Stimulated activated CD8-positive, alpha-beta memory T cell treated with anti-CD3 and anti-CD28 coated beads, Interleukin-15, amount 100 ng/mL, for 4 hours (primary cell): ENCODE data around the gene GPC5.
"Not testable (repeated sequence)": the region's sequence is repeated elsewhere in the genome, so short reads cannot be mapped to it uniquely, and the experiment has no call there.

Experiments used
- DNase-seq, 2 donors: peaks; one replicate each; pipeline ENCODE4 v3.0.0-alpha.2; 2020; ENCODE audit warnings: low read depth in 2 of 2

GPC5 gene

DNA sequence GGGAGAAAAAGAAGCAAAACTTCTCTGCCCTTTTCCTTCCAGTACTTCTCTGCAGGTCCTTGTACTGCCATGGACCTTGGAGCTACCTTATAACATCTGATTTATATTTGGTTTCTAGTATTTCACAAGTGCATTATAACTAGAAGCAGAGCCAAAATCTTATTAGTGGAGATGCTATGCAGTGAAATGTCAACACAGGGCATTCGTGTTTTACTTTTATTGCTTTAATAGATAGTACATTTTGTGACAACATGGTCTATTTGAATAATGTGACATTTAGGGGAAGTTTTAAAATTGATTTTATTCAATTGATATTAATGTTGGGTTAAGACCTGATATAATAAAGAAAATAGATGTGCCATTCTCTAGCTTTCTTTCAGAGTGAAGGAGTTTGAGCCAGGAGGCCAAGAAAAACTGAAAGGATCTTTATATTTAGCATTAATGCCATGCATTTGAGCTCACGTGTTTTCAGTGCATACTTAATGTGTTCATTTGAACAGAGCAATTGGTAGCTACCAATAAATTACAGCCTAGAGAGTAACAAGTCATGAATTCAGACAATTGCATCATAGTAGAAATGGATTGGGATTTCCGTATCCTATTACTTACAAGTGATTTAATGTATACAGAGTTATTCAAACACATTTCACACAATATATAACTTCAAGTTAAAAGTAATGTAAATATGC, 863.8 kb downstream of the GPC5 start:
- no peak for DNase-seq

DNA sequence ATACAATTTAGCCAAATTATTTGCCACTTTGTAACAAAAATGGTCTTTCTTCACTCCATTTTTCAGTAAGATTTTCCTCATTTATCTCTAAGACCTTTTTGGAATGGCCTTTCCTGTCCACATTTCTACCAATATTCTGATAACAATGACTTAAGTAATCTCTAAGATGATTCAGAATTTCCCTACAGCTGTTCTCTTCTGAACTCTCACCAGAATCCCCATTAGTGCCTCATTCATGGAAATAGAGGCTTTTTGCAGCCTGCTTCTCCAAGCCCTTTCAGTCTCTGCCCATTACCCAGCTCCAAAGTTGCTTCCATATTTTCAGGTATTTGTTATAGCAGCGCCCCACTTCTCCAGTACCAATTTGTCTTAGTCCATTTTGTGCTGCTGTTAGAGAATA, 867.0 kb downstream of the GPC5 start:
- DNase-seq: no peak

DNA sequence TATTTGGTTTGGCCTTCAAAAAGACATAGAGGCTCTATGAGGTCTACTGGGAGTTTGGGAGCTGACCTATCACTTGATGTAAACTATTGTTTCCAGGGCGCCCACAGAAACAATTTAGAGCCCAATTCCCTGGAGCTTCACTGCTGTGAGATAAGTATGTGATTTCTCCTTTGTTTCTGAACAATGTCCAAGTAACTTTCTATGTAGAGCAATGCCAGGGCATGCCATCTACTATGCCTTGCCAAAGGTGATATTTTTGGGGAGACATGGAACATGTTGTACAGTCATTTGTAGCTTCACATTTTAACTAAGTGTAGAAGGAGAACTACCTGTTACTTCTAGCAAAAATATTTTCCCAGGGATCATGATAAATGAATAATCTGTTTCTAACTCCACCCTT, 872.6 kb downstream of the GPC5 start:
- DNase-seq: no peak

DNA sequence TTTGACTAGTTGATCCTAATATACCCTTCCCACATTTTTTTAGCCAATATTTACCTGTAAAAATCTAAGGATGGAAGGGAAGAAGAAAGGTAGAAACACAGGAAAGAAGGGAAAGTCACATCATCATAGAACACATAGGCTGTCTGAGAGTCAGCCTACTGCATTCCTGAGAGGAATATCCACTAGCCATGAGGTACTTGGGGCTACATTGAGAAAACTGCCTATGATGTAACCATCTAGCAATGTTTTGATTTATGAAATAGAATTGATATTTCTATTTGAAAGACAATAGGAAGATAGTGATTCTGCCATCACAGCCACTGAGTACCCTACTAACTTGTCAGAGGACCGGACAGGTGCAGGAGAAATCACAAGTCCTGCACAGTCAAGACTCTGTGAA, 873.8 kb downstream of the GPC5 start:
- DNase-seq: no peak

DNA sequence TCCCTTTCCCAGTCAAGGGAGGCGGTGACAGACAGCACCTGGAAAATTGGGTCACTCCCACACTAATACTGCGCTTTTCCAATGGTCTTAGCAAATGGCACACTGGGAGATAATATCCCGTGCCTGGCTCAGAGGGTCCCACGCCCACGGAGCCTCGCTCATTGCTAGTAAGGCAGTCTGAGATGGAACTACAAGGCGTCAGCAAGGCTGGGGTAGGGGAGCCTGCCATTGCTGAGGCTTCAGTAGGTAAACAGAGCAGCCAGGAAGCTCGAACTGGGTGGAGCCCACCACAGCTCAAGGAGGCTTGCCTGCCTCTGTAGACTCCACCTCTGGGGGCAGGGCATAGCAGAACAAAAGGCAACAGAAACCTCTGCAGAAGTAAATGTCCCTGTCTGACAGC, 882.6 kb downstream of the GPC5 start:
- not testable (repeated sequence) for DNase-seq

DNA sequence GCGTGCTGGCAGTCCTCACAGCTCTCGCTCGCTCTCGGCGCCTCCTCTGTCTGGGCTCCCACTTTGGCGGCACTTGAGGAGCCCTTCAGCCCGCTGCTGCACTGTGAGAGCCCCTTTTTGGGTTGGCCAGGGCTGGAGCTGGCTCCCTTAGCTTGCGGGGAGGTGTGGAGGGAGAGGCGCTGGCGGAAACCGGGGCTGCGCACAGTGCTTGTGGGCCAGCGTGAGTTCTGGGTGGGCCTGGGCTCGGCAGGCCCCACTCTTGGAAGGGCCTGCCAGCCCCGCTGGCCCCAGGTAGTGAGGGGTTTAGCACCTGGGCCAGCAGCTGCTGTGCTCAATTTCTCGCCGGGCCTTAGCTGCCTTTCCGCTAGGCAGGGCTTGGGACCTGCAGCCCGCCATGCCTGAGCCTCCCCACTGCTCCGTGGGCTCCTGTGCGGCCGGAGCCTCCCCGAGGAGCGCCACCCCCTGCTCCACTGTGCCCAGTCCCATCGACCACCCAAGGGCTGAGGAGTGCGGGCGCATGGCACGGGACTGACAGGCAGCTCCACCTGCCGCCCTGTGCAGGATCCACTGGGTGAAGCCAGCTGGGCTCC, 892.4 kb downstream of the GPC5 start:
- DNase-seq: not testable (repeated sequence)

DNA sequence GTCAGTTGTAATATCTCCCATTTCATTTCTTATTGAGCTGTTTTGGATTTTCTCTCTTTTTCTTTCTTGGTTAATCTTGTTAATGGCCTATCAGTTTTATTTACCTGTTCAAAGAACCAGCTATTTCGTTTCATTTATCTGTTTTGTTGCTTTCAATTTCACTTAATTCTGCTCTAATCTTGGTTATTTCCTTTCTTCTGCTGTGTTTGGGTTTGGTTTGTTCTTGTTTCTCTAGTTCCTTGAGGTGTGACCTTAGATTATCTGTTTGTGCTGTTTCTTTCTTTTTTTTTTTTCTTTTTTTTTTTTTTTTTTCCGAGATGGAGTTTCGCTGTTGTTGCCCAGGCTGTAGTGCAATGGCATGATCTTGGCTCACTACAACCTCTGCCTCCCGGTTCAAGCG, 896.1 kb downstream of the GPC5 start:
- DNase-seq: not testable (repeated sequence)

DNA sequence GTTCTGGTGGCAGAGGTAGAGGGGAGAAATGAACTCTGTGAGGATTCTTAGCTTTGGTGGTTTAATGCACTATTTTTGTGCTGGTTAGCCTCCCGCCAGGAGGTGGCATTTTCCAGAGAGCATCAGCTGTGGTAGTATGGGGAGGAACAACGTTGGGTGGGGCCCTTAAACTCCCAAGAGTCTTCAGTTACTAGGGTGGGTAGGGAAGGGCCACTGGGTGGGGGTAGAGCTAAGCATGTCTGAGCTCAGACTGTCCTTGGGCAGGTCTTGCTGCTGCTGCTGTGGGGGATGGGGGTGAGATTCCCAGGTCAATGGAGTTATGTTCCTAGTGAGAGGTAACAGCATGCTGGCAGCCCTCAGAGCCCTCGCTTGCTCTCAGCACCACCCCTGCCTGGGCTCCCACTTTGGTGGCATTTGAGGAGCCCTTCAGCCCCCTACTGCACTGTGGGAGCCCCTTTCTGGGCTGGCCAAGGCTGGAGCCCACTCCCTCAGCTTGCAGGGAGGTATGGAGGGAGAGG, 897.8 kb downstream of the GPC5 start:
- not testable (repeated sequence) for DNase-seq

DNA sequence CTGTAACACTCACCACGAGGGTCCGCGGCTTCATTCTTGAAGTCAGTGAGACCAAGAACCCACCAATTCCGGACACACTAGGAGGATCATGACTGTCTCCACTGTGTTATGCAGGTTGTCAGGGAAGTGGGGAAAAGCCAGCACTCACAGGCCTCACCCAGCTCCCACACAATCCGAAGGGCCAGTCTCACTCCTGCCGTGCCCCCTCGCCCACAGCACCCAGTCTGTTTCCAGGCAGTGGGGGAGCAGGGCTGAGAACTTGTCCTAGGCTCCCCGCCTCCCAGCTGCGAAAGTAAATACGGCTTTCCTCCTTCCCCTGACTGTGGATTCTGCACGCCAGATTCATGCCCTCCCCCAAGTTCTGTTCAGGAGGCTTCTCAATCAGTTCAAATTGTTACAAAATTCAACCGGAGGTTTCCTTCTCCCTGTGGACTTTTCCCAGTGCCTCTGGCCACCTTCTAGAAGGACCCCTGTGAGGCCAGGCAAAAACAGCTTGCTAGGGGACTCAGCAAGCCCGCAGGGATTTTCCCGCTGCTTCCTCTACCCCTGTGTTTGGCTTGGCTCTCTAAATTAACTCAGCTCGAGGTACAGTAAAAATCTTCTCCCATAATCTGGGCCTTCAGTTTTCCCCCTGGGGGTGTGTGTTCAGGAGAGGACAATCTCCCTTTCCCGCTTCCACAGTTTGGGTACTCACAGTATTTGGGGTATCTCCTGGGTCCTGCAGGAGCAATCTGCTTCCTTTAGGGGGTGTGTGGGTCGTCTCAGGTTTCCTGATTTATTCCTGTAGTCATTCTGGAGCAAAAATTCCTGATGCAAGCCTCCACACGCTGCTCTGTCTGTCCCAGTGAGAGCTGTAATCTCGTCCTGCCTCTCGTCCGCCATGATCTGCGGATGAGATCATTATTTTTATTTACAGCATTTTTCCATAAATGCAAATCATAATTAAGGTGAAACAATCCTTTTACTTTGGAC, 899.8 kb downstream of the GPC5 start:
- DNase-seq: no peak

DNA sequence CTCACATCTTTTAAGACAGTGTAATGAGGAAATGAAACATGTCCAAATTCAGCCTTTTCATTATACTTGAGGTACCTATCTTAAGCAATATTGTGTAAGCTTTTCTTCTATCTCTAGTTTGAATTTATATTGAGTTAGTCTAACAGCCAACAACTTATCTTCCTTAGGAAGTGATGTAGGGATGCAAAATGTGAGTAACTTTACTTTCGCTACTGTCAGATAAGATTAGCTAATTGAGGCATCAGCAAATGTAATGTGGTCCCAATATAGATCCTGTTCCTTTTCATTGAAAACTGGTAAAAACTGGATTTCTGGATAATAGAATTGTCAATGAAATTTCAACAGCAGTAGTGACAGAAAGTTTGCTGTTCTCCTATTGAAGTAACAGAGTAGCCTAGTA, 902.2 kb downstream of the GPC5 start:
- DNase-seq: no peak

DNA sequence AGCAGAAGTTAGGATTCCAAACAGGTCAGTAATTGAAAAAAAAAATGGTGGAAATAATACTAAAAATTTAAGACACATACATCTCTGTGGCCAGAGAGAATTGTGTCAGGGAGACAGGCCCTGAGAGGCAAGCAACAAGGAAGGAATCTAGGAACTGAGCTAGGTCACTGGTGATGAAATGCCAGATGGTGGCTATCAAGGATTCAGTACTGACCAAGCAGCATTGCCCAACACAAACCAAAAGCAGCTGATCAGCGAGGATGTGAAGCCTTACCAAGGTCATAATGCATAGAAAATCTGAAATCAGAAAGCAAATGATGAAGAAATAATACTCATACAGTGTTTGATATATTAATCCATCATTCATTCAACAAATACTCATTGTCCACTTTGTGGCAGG, 905.0 kb downstream of the GPC5 start:
- DNase-seq: no peak

DNA sequence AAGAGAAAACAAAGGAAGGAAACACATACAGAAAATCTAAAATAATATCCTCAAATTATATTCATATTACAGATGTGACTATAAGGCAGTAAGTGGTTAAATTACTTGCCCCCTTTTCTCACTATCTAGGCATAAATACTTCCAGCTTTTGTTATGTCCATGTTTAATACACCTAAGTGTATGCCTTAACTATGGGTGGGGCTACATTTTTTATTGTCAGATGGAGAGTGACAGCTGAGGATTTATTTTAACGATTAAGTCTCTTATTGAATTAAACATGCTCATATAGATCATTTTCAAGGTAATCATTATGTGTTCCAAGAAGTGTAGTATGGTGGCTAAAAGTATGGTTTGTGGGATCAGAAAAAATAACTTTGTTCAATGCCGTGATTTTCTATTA, 909.3 kb downstream of the GPC5 start:
- DNase-seq: no peak

DNA sequence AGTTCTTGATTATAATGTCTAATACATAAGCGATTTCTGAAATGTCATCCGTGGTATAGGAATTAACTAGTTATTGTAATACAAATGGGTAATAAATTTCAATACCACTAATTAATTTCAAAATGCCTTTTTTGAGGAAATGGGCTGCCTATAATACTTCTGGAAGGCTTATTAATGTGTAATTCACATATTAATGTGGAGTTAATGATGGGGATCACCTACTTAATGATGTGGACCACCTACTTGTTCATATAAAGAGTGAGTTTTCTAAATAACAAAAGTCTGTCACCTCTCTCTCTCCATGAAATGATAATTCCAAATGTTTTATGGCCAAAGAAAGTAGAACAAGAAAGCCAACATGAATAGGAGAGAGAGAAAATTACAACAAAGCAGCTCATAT, 914.4 kb downstream of the GPC5 start:
- DNase-seq: no peak

DNA sequence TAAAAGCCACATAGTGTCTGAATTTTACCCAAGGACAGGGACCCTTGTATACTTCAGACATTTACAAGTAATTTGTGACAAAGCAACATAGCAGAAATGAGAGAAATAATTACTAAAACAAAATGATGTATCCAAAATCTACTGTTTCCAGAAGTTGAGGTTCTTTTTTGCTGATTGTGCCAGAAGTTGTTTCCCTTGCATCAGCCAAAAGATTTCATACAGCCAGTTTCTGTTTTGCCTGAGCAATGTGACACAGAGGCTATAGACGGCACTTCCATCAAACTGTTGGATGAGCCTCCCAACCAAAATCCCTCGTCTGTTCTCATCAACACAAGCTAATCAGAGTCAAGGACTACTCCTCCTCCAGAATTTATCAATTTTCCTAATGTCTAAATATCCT, 915.0 kb downstream of the GPC5 start:
- DNase-seq: no peak

DNA sequence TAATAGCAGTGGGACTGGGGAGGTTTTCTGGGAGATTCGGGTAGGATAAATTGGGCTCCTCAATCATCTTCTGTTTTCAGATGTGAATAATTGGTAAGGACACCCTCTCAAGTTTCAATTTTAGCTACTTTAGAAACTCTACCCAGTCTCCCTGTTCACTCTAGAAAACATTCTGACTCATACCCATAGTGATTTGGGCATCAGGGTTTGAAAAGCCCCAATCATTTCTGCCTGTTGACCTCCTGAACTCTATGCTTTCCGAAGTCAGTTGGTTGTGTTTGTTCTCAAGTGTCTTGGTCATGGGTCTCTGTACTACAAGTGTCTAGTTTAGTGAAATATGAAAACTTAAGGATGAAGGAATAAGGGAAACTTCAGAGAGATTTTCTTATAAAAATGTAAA, 916.8 kb downstream of the GPC5 start:
- no peak for DNase-seq

DNA sequence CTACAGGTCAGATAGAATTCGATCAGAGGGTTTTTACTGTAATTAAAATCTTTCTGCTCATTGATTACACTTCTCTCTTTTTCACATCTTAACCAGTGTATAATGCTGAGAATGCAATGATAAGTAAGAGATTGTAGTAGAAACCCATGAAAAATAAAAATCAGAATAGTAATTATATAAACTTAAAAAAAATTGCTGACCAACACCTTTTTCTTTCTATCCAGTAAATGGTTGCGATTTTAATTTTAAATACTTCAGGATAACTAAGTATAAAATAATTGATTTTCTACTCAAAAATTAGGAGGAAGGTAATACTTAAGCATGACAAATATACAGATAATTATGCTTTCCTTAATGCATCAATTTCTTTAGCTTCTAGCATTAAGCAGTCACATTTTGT, 917.6 kb downstream of the GPC5 start:
- DNase-seq: no peak

DNA sequence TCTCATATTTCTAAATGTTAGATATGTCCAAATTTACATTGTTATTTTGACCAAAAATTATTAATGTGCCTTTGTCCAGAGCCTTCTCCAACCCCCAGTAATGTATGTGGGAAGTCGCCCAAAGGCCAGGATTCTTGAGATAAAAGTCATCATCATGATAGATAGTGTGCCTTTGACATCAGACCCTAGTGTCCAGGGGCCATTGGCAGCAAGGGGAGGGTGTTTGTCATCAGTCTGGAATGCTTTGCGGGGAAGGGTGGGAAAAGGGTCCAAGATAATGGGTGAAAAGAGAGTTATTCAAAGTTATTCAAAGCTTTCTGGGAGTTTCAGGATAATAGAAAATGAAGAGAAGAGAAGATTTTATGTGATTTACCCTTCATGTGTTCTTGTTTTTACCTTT, 918.6 kb downstream of the GPC5 start:
- no peak for DNase-seq

DNA sequence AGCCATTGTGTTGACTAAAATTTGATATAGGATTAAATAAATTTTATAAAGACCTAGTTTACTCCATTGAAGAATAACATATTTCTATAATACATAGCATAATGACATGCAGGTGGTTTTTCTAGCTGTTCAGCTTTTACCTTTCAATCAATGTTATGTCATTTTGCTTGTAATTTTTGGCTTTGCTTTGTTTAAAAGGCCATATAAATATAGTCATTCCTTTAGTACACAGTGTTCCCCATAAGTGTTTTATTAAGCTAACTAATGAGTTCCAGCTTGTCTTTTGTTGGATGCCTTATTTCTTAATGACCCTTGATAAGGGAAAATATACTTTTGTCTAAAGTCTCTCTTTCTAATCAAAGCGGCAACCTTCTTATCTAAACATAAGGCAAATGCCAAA, 921.9 kb downstream of the GPC5 start:
- DNase-seq: no peak

DNA sequence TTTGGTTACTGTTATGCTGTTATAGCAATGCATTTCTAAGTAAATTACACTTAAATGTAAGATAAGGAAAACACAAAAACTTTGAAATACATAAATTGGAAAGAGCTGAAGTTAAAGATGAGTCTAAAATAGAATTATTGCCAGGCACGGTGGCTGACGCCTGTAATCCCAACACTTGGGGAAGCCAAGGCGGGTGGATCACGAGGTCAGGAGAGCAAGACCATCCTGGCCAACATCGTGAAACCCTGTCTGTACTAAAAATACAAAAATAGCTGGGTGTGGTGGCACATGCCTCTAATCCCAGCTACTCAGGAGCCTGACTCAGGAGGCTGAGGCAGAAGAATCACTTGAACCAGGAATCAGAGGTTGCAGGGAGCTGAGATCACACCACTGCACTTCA, 922.8 kb downstream of the GPC5 start:
- DNase-seq: no peak

DNA sequence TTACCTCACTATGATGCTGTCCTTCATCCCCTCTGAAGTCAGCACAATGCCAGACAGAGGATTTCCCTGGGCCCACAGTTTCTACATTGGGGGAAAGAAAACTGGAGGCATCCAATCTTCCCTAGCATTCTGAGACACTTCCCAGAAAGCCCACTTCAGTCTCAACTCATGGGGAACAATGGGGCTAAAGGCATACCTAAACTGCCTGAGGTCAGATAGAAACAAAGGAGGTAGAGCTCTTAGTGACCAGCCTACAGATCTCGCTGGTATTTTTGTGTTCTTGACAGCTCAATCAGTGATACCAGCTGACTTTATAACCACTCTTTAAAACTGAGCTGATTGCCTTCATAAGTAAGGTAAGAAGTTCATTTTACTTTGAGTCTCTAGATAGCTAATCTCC, 947.2 kb downstream of the GPC5 start:
- DNase-seq: no peak

DNA sequence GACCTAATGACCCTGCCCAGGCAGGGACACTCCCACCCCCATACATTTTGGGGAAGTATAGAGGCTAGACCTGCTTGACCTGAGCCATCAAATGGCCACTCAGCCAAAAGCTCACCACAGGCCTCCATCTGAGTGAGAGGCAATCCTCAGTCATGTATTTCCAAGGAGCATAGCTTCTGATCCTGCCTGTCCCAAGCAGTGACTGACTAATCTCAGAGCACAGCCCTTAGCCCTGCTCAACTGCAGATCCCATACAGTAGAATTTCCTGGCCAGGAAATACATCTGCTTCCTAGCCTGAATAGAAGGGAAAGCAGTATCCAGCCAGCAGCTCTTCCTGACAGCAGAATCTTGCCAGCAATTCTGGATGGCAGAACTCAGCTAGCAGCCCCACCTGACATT, 947.6 kb downstream of the GPC5 start:
- DNase-seq: no peak

DNA sequence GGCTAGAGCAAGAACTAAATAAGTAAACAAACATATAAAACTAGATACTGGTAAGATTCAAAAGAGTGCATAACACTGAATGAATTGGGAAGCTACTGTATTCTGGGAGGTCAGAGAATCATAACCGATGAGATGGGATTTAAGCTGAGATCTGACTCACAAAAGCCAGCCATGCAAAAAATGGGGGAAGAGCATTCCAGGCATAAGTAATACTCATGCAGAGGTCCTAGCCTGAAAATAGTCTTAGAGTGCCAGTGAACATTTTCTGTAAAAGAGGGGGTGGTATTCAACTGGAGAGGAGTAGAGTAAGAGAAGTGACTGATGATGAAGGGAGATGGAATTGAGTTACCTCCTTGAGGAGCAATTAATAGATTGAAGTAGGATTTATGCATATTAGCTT, 956.2 kb downstream of the GPC5 start:
- no peak for DNase-seq

DNA sequence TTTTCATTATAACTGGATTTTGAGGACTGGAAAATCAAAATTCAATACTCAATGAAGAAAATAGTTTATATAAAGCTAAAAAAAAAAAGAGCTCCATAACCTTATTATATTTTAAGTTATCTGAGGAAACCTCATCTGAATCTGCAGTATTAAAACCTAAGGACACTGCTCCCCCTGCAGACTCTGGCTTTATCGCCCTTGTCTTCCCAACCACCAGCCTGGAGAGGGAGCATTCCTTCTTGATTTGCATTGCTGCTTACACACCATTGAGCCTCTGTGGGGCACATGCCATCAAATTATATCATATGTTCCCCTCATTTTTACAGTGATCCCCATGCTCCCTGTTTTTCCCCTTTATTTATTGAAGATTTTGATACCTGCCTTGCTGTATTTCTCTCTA, 956.8 kb downstream of the GPC5 start:
- no peak for DNase-seq
